ENCODE results near the gene HBS1L.

Gene HBS1L

GRCh38 chr6:134964451-134965203 lies 90.0 kb downstream of the HBS1L start:
- intact Hi-C loops (cut with DNase I): no loop called here
- no peak for DNase-seq

GRCh38 chr6:134962421-134962820 lies 92.2 kb downstream of the HBS1L start:
- intact Hi-C loops (cut with DNase I): no loop called here
- DNase-seq: no peak

- intact Hi-C loops (cut with DNase I): no loop called here
- DNase-seq: no peak
Observed at GRCh38 chr6:134961366-134961765, 93.3 kb downstream of the HBS1L start.

- intact Hi-C loops (cut with DNase I): no loop called here
- DNase-seq: no peak
Observed at GRCh38 chr6:134959603-134960002, 95.0 kb downstream of the HBS1L start.

- DNase-seq: no peak
- intact Hi-C loops (cut with DNase I): no loop called here
Observed at GRCh38 chr6:134956676-134957075, 97.9 kb downstream of the HBS1L start.

GRCh38 chr6:134956032-134956431 lies 98.6 kb downstream of the HBS1L start:
- DNase-seq: no peak
- intact Hi-C loops (cut with DNase I): no loop called here

- no peak for DNase-seq
- intact Hi-C loops (cut with DNase I): no loop called here
Observed at GRCh38 chr6:134954272-134955000, 100.2 kb downstream of the HBS1L start.

GRCh38 chr6:134951494-134952263 lies 102.9 kb downstream of the HBS1L start:
- intact Hi-C loops (cut with DNase I): no loop called here
- no peak for DNase-seq

- intact Hi-C loops (cut with DNase I): no loop called here
- no peak for DNase-seq
Observed at GRCh38 chr6:134950482-134950881, 104.1 kb downstream of the HBS1L start.

GRCh38 chr6:134949927-134950326 lies 104.7 kb downstream of the HBS1L start, which contains the start of gene ALDH8A1:
Gene ALDH8A1, minus strand, starts transcription at chr6:134950101. Its CDS starts 48 bp downstream, at chr6:134950053.
- no peak for DNase-seq
- intact Hi-C loops (cut with DNase I): no loop called here

- intact Hi-C loops (cut with DNase I): no loop called here
- no peak for DNase-seq
Observed at GRCh38 chr6:134948691-134949090, 105.9 kb downstream of the HBS1L start.

- no peak for DNase-seq
- intact Hi-C loops (cut with DNase I): no loop called here
Observed at GRCh38 chr6:134948142-134948541, 106.5 kb downstream of the HBS1L start.

GRCh38 chr6:134945045-134945444 lies 109.6 kb downstream of the HBS1L start:
- no peak for DNase-seq
- intact Hi-C loops (cut with DNase I): no loop called here

GRCh38 chr6:134943522-134944111 lies 111.0 kb downstream of the HBS1L start:
- intact Hi-C loops (cut with DNase I): no loop called here
- DNase-seq: no peak

- intact Hi-C loops (cut with DNase I): loop anchor here (10.0 kb wide), 1 partner anchor 774 kb away; no protein-coding TSS in a partner anchor
- DNase-seq: no peak
Observed at GRCh38 chr6:134938896-134939295, 115.7 kb downstream of the HBS1L start.

- intact Hi-C loops (cut with DNase I): loop anchor here (10.0 kb wide), 1 partner anchor 773 kb away; no protein-coding TSS in a partner anchor
Observed at GRCh38 chr6:134937426-134937825, 117.2 kb downstream of the HBS1L start.

GRCh38 chr6:134936931-134937330 lies 117.7 kb downstream of the HBS1L start:
- intact Hi-C loops (cut with DNase I): loop anchor here (10.0 kb wide), 1 partner anchor 772 kb away; no protein-coding TSS in a partner anchor

More at GRCh38 chr6:134937426-134937825, 117.2 kb downstream of the HBS1L start:
- no peak for DNase-seq

GRCh38 chr6:134936476-134936875 lies 118.1 kb downstream of the HBS1L start:
- no peak for DNase-seq
- intact Hi-C loops (cut with DNase I): loop anchor here (10.0 kb wide), 1 partner anchor 772 kb away; no protein-coding TSS in a partner anchor

More at GRCh38 chr6:134936931-134937330, 117.7 kb downstream of the HBS1L start:
- DNase-seq: no peak
